Measurements from ENCODE around the gene LEMD1.
"Not testable (repeated sequence)": the region's sequence is repeated elsewhere in the genome, so short reads cannot be mapped to it uniquely, and the experiment has no call there.

The LEMD1 gene

GRCh38 chr1:205376739-205377138 is 45.1 kb downstream of the LEMD1 start:
- DNase-seq = no peak

- no peak for DNase-seq
Measured at GRCh38 chr1:205375835-205376545, 45.9 kb downstream of the LEMD1 start.

GRCh38 chr1:205374210-205375078 is 47.4 kb downstream of the LEMD1 start:
- DNase-seq = no peak

GRCh38 chr1:205373798-205374175 is 48.1 kb downstream of the LEMD1 start:
- DNase-seq = no peak

DNA sequence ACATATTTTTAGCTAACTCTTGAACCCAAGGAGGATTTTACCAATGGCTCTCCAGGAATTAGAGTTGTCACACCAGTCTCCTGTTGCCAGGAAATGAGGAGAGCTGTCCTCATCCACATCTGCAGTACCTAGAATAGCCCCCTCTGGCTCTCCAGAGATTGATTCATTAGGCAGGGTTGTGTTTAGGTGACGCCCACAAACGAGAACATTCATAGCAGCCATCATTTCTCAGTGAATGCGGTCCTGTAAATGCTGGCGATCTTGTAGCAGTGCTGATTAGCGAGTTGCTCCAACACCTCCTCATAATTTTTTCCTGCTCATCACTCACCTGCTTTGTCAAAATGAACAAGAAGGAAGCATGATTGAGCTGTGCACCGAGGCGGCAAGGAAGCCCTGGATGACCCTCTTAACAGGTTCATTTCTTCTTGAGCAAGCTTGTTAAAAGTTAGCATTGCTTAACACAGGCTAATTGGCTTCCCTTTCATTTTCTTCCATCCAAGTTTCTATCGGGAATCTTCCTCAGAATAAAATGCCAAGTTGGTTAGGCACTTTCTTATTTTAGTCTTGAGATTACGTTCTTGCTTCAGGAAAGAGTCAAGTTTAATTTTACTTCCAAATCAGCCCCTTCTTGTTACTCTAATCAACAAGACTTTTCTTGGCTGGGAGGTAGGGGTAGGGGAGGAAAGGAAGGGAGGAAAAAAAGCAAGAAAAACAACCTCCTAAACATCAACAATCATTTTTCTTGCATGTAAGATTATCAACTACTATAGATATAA is 48.6 kb downstream of the LEMD1 start:
- no peak for DNase-seq

GRCh38 chr1:205371871-205372660 is 49.8 kb downstream of the LEMD1 start:
- no peak for DNase-seq

DNA sequence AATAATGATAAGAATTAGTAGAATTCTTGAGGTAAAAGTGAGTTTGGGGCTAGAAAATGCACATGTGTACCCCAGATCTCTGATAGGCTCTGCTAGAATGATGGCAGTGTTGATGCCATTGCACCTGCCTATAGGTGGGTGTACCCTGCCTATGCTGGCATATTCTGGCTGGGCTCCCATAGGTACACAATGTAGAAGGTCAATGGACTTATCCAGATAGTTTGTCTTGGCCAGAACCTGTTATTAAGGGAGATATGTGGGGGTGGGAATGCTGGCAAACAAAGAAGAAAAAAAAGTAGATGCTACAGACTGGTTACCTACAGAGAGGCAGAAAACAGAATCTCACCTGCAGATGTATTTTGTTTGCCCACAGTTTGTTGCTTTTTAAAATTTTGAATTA is 51.1 kb downstream of the LEMD1 start:
- DNase-seq = no peak

- DNase-seq = no peak
Measured at GRCh38 chr1:205369701-205370123, 52.1 kb downstream of the LEMD1 start.

GRCh38 chr1:205368478-205368877 is 53.4 kb downstream of the LEMD1 start:
- DNase-seq = no peak

DNA sequence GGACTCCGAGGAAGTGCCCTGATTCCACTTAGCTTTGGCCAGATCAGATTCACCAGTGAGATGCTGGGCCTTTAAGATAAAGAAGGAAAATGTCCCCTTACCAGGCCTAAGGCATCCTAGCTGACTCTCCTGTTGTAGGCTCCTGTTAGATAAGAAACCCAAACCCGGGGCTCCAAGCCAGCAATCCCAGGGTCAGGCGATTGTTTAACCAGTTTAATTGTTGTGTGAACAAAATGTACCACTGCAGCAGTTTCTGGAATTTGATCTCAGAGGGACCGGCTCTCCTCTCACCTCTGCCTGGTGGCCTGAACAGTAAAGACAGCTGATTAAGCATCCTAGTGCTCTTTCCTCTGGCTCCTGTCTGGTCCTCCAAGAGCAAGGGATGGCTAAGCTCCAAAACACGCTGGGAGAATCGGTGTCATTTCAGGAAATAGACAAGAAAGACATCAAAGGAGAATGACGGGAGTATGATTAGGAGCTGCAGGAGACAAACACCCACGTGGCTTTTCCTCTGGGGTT is 55.9 kb downstream of the LEMD1 start:
- no peak for DNase-seq

GRCh38 chr1:205365086-205365485 is 56.8 kb downstream of the LEMD1 start:
- not testable (repeated sequence) for DNase-seq

GRCh38 chr1:205360891-205361290 is 61.0 kb downstream of the LEMD1 start:
- DNase-seq = no peak

GRCh38 chr1:205359771-205360565 is 61.9 kb downstream of the LEMD1 start:
- DNase-seq = no peak

GRCh38 chr1:205358579-205358978 is 63.3 kb downstream of the LEMD1 start:
- DNase-seq = no peak

- no peak for DNase-seq
Measured at GRCh38 chr1:205357567-205357966, 64.3 kb downstream of the LEMD1 start.

GRCh38 chr1:205356440-205357139 is 65.3 kb downstream of the LEMD1 start, which contains the start of gene KLHDC8A:
Gene KLHDC8A (minus strand): TSS chr1:205356922. CDS start chr1:205343604, 13,318 bp downstream.
- DNase-seq = no peak

DNA sequence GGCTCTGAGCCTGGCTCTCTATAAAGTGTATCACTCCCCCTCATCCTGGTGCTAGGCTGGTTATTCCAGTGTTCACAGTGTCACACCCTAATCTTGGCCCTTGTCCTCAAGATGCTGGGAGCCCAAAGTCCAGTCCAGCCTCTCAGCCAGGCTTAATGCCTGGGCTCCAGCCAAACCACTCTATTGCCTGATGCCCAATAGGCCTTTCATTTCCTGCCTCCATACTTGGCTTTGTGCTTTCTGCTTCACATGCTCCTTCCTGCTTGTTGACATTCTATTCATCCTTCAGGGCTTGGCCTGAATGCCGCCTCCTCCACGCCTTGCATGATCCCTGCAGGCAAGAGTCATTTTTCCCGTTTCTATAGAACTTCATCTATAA is 66.8 kb downstream of the LEMD1 start:
- no peak for DNase-seq

GRCh38 chr1:205354259-205355074 is 67.4 kb downstream of the LEMD1 start:
- DNase-seq = peak; percentile 44

- no peak for DNase-seq
Measured at GRCh38 chr1:205353612-205354011, 68.2 kb downstream of the LEMD1 start.

- DNase-seq = no peak
Measured at GRCh38 chr1:205353191-205353590, 68.7 kb downstream of the LEMD1 start.
